ENCODE measurements around the gene GPBP1.

The GPBP1 gene

DNA sequence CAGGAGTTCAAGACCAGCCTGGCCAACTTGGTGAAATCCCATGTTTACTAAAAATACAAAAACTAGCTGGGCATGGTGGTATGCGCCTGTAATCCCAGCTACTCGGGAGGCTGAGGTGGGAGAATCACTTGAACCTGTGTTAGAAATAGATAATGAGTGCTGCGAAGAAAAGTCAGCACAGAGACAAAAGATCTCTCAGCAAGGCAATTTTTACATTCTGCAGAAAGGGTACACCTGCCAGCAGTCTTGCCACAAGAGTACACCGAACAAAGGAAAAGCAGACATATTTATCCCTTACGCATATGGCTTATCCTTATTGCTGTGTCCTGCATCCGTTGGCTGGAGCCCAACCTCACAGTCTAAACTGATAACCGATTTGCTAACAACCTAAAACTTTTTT, 16.2 kb upstream of the GPBP1 start:
- TF ChIP-seq, protein P1, sequence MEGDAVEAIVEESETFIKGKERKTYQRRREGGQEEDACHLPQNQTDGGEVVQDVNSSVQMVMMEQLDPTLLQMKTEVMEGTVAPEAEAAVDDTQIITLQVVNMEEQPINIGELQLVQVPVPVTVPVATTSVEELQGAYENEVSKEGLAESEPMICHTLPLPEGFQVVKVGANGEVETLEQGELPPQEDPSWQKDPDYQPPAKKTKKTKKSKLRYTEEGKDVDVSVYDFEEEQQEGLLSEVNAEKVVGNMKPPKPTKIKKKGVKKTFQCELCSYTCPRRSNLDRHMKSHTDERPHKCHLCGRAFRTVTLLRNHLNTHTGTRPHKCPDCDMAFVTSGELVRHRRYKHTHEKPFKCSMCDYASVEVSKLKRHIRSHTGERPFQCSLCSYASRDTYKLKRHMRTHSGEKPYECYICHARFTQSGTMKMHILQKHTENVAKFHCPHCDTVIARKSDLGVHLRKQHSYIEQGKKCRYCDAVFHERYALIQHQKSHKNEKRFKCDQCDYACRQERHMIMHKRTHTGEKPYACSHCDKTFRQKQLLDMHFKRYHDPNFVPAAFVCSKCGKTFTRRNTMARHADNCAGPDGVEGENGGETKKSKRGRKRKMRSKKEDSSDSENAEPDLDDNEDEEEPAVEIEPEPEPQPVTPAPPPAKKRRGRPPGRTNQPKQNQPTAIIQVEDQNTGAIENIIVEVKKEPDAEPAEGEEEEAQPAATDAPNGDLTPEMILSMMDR (IDR thresholded peaks at IDR 0.05): no peak

DNA sequence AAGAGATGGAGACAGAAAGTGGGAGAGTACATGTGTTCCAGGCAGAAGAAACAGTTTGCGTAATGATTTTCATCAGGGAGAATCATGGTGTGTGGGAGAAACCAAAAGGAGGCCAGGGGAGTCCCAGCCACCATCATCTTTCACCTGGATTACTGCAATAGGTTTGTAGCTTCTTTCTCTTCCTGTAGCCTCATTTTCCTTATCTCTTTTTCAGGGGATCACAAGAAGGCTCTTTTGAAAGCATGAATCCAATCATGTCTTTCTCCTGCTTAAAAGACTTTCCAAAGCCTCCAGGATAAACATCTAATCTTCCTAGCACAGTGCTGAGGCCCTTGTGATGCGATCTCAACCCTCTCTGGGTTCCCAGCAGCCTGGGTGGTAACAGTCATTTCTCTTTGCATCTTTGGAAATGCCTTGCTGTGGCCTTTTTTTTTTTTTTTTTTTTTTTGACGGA, 10.3 kb upstream of the GPBP1 start:
- TF ChIP-seq, protein P1 (IDR thresholded peaks at IDR 0.05): no peak

DNA sequence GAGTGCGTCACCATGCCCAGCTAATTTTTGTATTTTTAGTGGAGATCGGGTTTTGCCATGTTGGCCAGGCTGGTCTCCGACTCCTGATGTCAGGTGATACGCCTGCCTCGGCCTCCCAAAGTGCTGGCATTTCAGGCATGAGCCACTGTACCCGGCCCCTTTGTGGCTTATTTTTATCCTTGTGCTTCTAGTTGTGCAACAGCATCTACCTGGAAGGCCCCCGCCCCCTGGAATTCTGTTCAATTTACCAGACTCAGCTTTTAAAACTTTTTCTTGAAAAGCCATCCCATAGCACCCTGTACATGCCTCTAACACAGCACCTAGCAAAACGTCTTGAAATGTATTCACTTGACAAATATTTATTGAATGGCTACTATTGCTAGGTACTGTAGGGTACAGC, 9.7 kb upstream of the GPBP1 start:
- TF ChIP-seq, protein P1 (IDR thresholded peaks at IDR 0.05): no peak

DNA sequence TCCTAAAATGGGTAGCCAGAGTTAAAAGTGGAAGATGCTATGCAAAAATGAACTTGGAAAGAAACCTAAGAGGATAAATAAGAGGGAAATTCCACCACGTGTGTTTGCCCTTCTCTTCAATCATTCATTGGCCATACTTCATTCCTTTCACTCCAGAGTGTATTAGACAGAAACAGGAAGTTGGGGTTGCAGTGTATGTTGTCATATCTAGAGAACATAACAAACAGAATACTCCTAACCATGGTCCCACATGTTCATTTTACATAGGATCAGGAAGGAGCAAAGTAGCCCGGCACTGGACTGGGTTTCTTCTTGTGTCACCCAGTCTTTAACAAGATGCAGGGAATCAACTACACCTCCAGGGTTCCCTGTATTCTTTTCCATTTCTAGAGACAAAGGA, 7.6 kb upstream of the GPBP1 start:
- TF ChIP-seq, protein P1 (IDR thresholded peaks at IDR 0.05): no peak

DNA sequence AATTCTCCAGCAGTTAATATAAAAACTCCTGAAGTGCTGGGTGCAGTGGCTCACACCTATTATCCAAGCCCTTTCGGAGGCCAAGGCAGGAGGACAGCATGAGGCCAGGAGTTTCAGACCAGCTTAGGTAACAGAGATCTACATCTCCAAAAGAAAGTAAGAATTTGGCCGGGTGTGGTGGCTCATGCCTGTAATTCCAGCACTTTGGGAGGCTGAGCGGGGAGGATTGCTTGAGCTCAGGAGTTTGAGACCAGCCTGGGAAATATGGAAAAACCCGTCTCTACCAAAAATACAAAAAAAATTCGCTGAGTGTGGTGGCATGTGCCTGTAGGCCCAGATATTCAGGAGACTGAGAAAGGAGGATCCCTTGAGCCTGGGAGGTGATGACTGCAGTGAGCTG, 6.7 kb upstream of the GPBP1 start:
- TF ChIP-seq, protein P1 (IDR thresholded peaks at IDR 0.05): no peak

DNA sequence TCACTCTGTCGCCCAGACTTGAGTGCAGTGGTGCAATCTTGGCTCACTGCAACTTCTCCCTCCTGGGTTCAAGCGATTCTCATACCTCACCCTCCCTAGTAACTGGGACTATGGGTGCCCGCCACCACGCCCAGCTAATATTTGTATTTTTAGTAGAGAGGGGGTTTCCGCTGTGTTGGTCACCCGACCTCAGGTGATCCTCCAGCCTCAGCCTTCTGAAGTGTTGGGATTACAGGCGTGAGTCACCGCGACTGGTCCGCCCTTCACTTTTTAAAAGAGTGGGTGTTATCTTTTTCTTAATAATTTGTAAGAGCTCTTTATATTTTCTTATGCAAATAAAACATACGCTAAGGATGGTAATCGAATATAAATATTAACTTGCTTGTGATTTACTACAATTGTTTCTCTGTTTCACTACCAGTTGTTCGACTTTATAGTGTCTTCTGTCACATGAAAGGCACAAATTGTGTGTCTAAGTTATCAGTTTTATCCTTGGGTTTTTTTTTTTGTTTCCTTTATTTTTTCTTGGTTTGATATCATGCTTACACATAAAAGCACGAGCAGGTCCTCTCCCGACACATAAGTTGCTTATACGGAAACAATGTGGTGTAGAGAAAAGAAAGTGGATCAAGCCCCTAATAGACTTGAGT, 1.9 kb upstream of the GPBP1 start:
- TF ChIP-seq, protein P1 (IDR thresholded peaks at IDR 0.05): no peak

DNA sequence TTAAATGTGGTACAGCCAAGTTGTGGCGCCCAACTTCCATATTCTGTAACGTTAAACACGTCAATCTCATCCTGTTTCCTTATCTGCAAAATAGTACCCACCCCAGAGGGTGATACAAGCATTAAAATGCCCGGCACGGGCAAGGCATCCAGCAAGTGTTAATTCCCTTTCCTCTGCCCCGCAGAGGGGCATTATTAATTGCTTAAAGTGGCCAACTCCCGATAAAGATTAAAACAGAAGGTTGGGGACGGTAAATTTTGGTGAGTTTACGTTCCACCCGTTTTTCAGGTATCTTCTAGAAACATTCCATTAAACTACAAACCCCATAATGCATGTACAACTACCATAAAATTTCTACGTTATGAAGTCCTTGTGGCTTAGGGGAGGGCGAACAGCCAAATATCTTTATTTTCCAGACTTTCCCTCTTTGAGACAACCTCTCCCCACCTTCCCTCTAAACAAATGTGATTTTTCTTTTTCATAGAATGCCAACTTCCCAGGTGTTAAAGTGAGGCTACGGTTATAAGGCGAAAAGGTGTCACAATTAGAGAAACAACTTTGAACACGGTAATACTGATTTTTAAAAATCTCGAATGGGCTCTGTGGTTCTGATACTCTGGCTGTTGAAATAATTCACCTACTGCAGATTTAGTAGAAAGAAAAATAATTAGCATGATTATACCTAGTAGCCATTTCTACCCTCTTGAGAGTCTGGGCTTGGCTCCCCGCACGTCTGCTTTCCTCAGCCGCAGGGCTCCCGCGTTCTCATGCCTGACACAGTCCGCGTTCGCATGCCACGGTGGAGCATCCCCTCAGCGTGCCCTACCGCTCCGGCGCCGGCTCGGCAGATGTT, 1.2 kb upstream of the GPBP1 start:
- TF ChIP-seq, protein P1 (IDR thresholded peaks at IDR 0.05): no peak
